Endothelial cell of umbilical vein (primary cell): ENCODE results near the gene GNAT1. TPM values are rescaled to one million over a fixed set of nuclear protein-coding genes. Genes with fewer than 3 reads are reported as not detected.

Source experiments
- BruUV-seq: library from RNA; stranded (reverse); fragments of 400-500 nt; replicated peaks from 2 replicates; lab custom pipeline; 2021; lab: Mats Ljungman, UMichigan
- CTCF ChIA-PET: fragments of 300-600, 350-600 bp; sonication (Branson Sonifier 250); formaldehyde crosslinking; loops from one replicate; lab custom pipeline; 2021; ENCODE audit warnings: antibody characterized with exemption, inconsistent platforms; lab: Charles Lee
- POLR2A ChIA-PET: fragments of 300-600, 350-600 bp; sonication (Branson Sonifier 250); formaldehyde crosslinking; loops from one replicate; lab custom pipeline; 2021; ENCODE audit warnings: antibody characterized with exemption, inconsistent platforms; lab: Charles Lee
- DNase-seq: peaks from one replicate; pipeline ENCODE4 v3.0.0-alpha.2; 2011; ENCODE audit warnings: low read depth, low spot score
- FAIRE-seq: peaks from 2 replicates; lab custom pipeline; 2011; peaks lifted over from hg19 to GRCh38; lab: Jason Lieb, UNC
- H2AFZ ChIP-seq: 2 replicates; pipeline ENCODE4 v1.6.0; 2012; ENCODE audit warnings: low read depth, low read length, control low read depth, inconsistent platforms
- H3K27ac ChIP-seq: 2 replicates; pipeline ENCODE4 v1.5.1; 2011; ENCODE audit warnings: low read depth, mild to moderate bottlenecking, control low read depth, low read length, moderate library complexity; ENCODE audit not compliant: insufficient read depth
- H3K27me3 ChIP-seq, 2 experiments: 2 replicates each; pipeline versions ENCODE4 v1.6.0 to v1.6.1; 2011; ENCODE audit warnings: low read length in 2 of 2, mixed read lengths in 1 of 2; ENCODE audit not compliant: control insufficient read depth in 2 of 2, insufficient read depth in 2 of 2
- H3K36me3 ChIP-seq, 2 experiments: 2 replicates in 1 of 2; 3 replicates in 1 of 2; pipeline ENCODE4 v1.5.1; 2011; ENCODE audit warnings: low read length in 2 of 2, mild to moderate bottlenecking in 1 of 2, moderate library complexity in 1 of 2; ENCODE audit not compliant: control insufficient read depth in 2 of 2, insufficient read depth in 2 of 2; ENCODE audit errors: extremely low read depth in 1 of 2
- H3K4me1 ChIP-seq: 3 replicates; pipeline ENCODE4 v1.5.1; 2011; ENCODE audit warnings: mild to moderate bottlenecking, low read length; ENCODE audit not compliant: control insufficient read depth, insufficient read depth; ENCODE audit errors: extremely low read depth
- H3K4me2 ChIP-seq: 2 replicates; pipeline ENCODE4 v1.6.1; 2011; ENCODE audit warnings: low read length, control low read depth, mixed read lengths; ENCODE audit not compliant: insufficient read depth
- H3K4me3 ChIP-seq, 3 experiments: fragments of 200-600 bp in 1 of 3; sonication (generic), shearing (Covaris generic) in 1 of 3; replicated peaks in 1 of 3; 2 replicates each; pipeline ENCODE4 v1.5.1; 2011 to 2016; ENCODE audit warnings: control low read depth in 3 of 3, low read length in 3 of 3, mild to moderate bottlenecking in 2 of 3, inconsistent platforms in 1 of 3, low read depth in 1 of 3, moderate library complexity in 1 of 3; ENCODE audit not compliant: insufficient read depth in 1 of 3
- H3K79me2 ChIP-seq: 2 replicates; pipeline ENCODE4 v1.6.0; 2012; ENCODE audit warnings: low read length, inconsistent platforms; ENCODE audit not compliant: control insufficient read depth, insufficient read depth
- H3K9ac ChIP-seq: replicated peaks from 2 replicates; pipeline ENCODE3; 2011; ENCODE audit warnings: low read length, control low read depth; ENCODE audit not compliant: insufficient read depth; ENCODE audit errors: extremely low read depth
- H3K9me1 ChIP-seq: replicated peaks from 3 replicates; pipeline ENCODE4 v1.6.0; 2011; ENCODE audit warnings: mild to moderate bottlenecking, low read length; ENCODE audit not compliant: control insufficient read depth, insufficient read depth; ENCODE audit errors: extremely low read depth
- H3K9me3 ChIP-seq: replicated peaks from 2 replicates; pipeline ENCODE4 v1.5.1; 2012; ENCODE audit warnings: low read length, inconsistent platforms; ENCODE audit not compliant: control insufficient read depth, insufficient read depth
- H4K20me1 ChIP-seq: replicated peaks from 2 replicates; pipeline ENCODE3; 2011; ENCODE audit warnings: mild to moderate bottlenecking, low read length; ENCODE audit not compliant: control insufficient read depth, insufficient read depth; ENCODE audit errors: extremely low read depth
- EZH2 ChIP-seq: IDR thresholded peaks from 2 replicates; pipeline ENCODE4 v1.6.1; 2012; ENCODE audit warnings: borderline replicate concordance, low read depth, mild to moderate bottlenecking, moderate library complexity, low read length, inconsistent platforms; ENCODE audit not compliant: severe bottlenecking
- FOS ChIP-seq: IDR thresholded peaks from 2 replicates; pipeline ENCODE4 v1.6.1; 2011; ENCODE audit warnings: mild to moderate bottlenecking, low read length, moderate library complexity, borderline replicate concordance; ENCODE audit not compliant: insufficient read depth
- GATA2 ChIP-seq: IDR thresholded peaks from 2 replicates; pipeline ENCODE4 v1.7.0; 2011; ENCODE audit warnings: low read depth, mild to moderate bottlenecking, moderate library complexity, mixed read lengths, low read length; ENCODE audit not compliant: insufficient read length, insufficient read depth
- JUN ChIP-seq: IDR thresholded peaks from 2 replicates; pipeline ENCODE4 v1.6.1; 2011; ENCODE audit warnings: borderline replicate concordance, low read depth; ENCODE audit not compliant: insufficient read length, insufficient read depth
- MYC ChIP-seq: IDR thresholded peaks from one replicate; pipeline ENCODE4 v1.6.1; 2011; ENCODE audit warnings: mild to moderate bottlenecking, low read depth, low read length
- POLR2A ChIP-seq: IDR thresholded peaks from 2 replicates; pipeline ENCODE4 v1.6.1; 2012; ENCODE audit warnings: low read depth, mild to moderate bottlenecking, control low read depth, low read length
- dilution Hi-C: fragments of 300-500 bp; cut with MboI; formaldehyde crosslinking; loops from one replicate; pipeline ENCODE4 v1.15.0; 2019; ENCODE audit warnings: low sequenced_read_pairs; ENCODE audit not compliant: extremely low pct_ligation_motif_present
- intact Hi-C: fragments of 100-400 bp; cut with micrococcal nuclease; formaldehyde crosslinking; loops from one replicate; pipeline ENCODE4 v1.10.0; 2022
- polyA plus RNA-seq, 4 experiments: library from polyadenylated mRNA; depleted of rRNA in 3 of 4; stranded (reverse) in 3 of 4; unstranded in 1 of 4; fragments of >200 nt; gene quantifications; 2 replicates each; pipeline versions ENCODE4 v1.2.1 to v1.2.3, GENCODE V29; 2011 to 2012; ENCODE audit warnings: missing spikeins in 1 of 4
- total RNA-seq: library from RNA; stranded (reverse); gene quantifications from 2 replicates; pipeline ENCODE4 v1.2.3, GENCODE V29; 2021
- TF ChIP-seq, protein P1 (sequence below): IDR thresholded peaks from 2 replicates; pipeline ENCODE4 v1.6.1; 2011; ENCODE audit not compliant: insufficient read depth, insufficient read length
- TF ChIP-seq, protein P2 (sequence below), 2 donors: IDR thresholded peaks; 1 replicate in 1 of 2; 2 replicates in 1 of 2; pipeline ENCODE4 v1.5.1; 2011; ENCODE audit warnings: low read length in 2 of 2, mild to moderate bottlenecking in 2 of 2, moderate library complexity in 2 of 2, control low read depth in 1 of 2, inconsistent platforms in 1 of 2, low read depth in 1 of 2; ENCODE audit not compliant: insufficient read depth in 1 of 2; ENCODE audit errors: extremely low read depth in 1 of 2

The GNAT1 gene
- total and polyA plus RNA-seq, 2 donors (not counting 3 experiments of a cell fraction or from before 2014, with no cell fraction given), result 0.77 TPM; not detected in 1

DNA sequence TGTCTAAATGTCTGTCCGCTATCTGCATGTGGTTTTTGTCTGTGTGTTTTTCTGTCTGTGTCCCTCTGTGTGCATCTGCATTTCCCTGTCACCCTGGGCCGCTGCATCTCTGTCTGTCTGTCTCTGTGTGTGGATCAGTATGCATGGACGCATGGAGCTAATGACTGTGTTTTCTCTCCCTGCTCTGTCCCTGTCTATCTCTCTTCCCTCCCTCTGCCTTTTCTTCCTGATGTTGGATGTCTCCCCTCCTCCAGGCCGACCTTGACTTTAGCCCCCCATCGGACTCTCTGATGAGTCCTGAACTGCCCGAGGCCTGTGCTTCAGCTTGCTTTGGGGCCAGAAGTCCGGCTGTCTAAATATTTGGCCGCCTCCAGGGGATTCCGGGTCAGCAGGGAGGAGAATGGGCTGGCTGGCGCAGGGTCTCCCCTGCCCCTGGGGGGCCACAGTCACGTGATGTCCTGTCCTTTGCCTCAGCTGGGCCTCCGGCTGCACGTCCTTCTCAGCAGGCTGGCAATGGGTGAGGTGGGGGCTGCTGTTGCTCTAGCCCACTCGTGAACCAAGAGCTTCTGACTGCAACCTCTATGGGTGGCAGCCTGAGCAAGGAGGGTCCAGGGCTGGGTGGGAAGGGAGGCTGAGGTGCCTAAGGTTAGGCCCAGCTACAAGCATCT, 17.4 kb downstream of the GNAT1 start:
- dilution Hi-C loops (no loop called here), intact Hi-C loops (no loop called here)
- Histone ChIP-seq H3K9ac (no peak overlapping the region), H3K4me1 (peaks cover 3% of the 10 kb centered on the region), H2AFZ (no peak overlapping the region), H3K9me1 (no peaks in the 10 kb centered on the region), H3K4me3 (no peak overlapping the region), H3K36me3 (no peaks in the 10 kb centered on the region), H3K79me2 (no peaks in the 10 kb centered on the region), H3K27ac (no peak overlapping the region), H3K9me3 (no peaks in the 10 kb centered on the region), H3K27me3 (peaks cover 17 to 18% of the 10 kb centered on the region in 2 experiments), H4K20me1 (no peaks in the 10 kb centered on the region), H3K4me2 (no peak overlapping the region)
- TF ChIP-seq JUN, result no peak
- TF ChIP-seq, protein P1, sequence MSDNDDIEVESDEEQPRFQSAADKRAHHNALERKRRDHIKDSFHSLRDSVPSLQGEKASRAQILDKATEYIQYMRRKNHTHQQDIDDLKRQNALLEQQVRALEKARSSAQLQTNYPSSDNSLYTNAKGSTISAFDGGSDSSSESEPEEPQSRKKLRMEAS, result no peak
- TF ChIP-seq, protein P2, sequence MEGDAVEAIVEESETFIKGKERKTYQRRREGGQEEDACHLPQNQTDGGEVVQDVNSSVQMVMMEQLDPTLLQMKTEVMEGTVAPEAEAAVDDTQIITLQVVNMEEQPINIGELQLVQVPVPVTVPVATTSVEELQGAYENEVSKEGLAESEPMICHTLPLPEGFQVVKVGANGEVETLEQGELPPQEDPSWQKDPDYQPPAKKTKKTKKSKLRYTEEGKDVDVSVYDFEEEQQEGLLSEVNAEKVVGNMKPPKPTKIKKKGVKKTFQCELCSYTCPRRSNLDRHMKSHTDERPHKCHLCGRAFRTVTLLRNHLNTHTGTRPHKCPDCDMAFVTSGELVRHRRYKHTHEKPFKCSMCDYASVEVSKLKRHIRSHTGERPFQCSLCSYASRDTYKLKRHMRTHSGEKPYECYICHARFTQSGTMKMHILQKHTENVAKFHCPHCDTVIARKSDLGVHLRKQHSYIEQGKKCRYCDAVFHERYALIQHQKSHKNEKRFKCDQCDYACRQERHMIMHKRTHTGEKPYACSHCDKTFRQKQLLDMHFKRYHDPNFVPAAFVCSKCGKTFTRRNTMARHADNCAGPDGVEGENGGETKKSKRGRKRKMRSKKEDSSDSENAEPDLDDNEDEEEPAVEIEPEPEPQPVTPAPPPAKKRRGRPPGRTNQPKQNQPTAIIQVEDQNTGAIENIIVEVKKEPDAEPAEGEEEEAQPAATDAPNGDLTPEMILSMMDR (IDR thresholded peaks at IDR 0.05; ENCODE audit: extremely low read depth in 1 of 2, insufficient read depth in 1 of 2, low read depth in 1 of 2, low read length in 2 of 2), result no peak
- no peak for TF ChIP-seq POLR2A
- TF ChIP-seq GATA2, result no peak
- TF ChIP-seq EZH2, result no peak
- no peak for TF ChIP-seq MYC
- no peak for TF ChIP-seq FOS
- ChIA-PET POLR2A (interaction anchor here (0.7 kb wide), 1 partner anchor 22 kb away, joined by 6 read pairs; no protein-coding TSS in a partner anchor), CTCF (interaction anchor here (1.0 to 6.4 kb wide), 6 partner anchors 9 to 52 kb away, joined by 3 to 53 read pairs (median 10); no protein-coding TSS in a partner anchor)
- no TSS peak for BruUV-seq
- DNase-seq (no peak), FAIRE-seq (no peak)
